PC-9 (cell line): Measurements from ENCODE around the gene FOXN3. TPM values are rescaled to one million over a fixed set of nuclear protein-coding genes. Genes with fewer than 3 reads are reported as not detected.

Experiments
- BruUV-seq: library from RNA; stranded (reverse); fragments of 400-500 nt; replicated peaks from 2 replicates; lab custom pipeline; 2021; lab: Mats Ljungman, UMichigan
- CTCF ChIA-PET: fragments of 300-600 bp; sonication (Branson Sonifier 250); formaldehyde crosslinking; loops from one replicate; lab custom pipeline; 2022; ENCODE audit warnings: antibody characterized with exemption; lab: Charles Lee
- POLR2A ChIA-PET: fragments of 300-600 bp; sonication (Branson Sonifier 250); formaldehyde crosslinking; loops from one replicate; lab custom pipeline; 2022; ENCODE audit warnings: antibody characterized with exemption; ENCODE audit not compliant: unreplicated experiment; lab: Charles Lee
- DNase-seq, 2 experiments: peaks; one replicate each; pipeline versions ENCODE4 v3.0.0 to v3.0.0-alpha.2; 2015 to 2022; ENCODE audit warnings: mixed read lengths in 1 of 2
- H2AFZ ChIP-seq: fragments of 200-600 bp; sonication (generic); 2 replicates; pipeline ENCODE4 v1.8.1; 2017; ENCODE audit warnings: antibody characterized with exemption
- H3F3A ChIP-seq: fragments of 200-600 bp; sonication (generic); 2 replicates; pipeline ENCODE4 v1.8.1; 2017; ENCODE audit warnings: antibody characterized with exemption, mild to moderate bottlenecking, low read depth; ENCODE audit not compliant: insufficient read depth
- H3K27ac ChIP-seq: fragments of 200-600 bp; sonication (generic); 2 replicates; pipeline ENCODE4 v1.6.1; 2016; ENCODE audit warnings: mixed run types
- H3K27me3 ChIP-seq: fragments of 200-600 bp; sonication (generic); 2 replicates; pipeline ENCODE4 v1.6.1; 2016; ENCODE audit warnings: low read depth, mixed run types; ENCODE audit not compliant: insufficient read depth
- H3K36me3 ChIP-seq: fragments of 200-600 bp; sonication (generic); 2 replicates; pipeline ENCODE4 v1.6.1; 2016; ENCODE audit warnings: low read depth, mixed run types
- H3K4me1 ChIP-seq: fragments of 200-600 bp; sonication (generic); replicated peaks from 2 replicates; pipeline ENCODE4 v1.6.1; 2016; ENCODE audit warnings: mixed run types; ENCODE audit not compliant: insufficient read depth
- H3K4me2 ChIP-seq: fragments of 200-600 bp; sonication (generic); 2 replicates; pipeline ENCODE4 v1.6.1; 2017; ENCODE audit warnings: mixed run types
- H3K4me3 ChIP-seq: fragments of 200-600 bp; sonication (generic); 2 replicates; pipeline ENCODE4 v1.6.1; 2016; ENCODE audit warnings: mixed run types
- H3K79me2 ChIP-seq: fragments of 200-600 bp; sonication (generic); 2 replicates; pipeline ENCODE4 v1.6.1; 2017; ENCODE audit warnings: low read depth, mixed run types
- H3K9me2 ChIP-seq: fragments of 200-600 bp; sonication (generic); 2 replicates; pipeline ENCODE4 v1.8.1; 2017; ENCODE audit warnings: mild to moderate bottlenecking; ENCODE audit not compliant: insufficient read depth
- H3K9me3 ChIP-seq: fragments of 200-600 bp; sonication (generic); 2 replicates; pipeline ENCODE4 v1.8.1; 2016; ENCODE audit warnings: low read depth; ENCODE audit not compliant: insufficient read depth
- H4K20me1 ChIP-seq: fragments of 200-600 bp; sonication (generic); 2 replicates; pipeline ENCODE4 v1.8.1; 2017; ENCODE audit not compliant: insufficient read depth
- CTCF ChIP-seq: fragments of 200-600 bp; sonication (generic); conservative IDR thresholded peaks from 2 replicates; pipeline ENCODE4 v1.6.1; 2017; ENCODE audit warnings: mixed run types, antibody characterized with exemption, mild to moderate bottlenecking, moderate library complexity
- EZH2 ChIP-seq: fragments of 200-600 bp; sonication (generic); IDR thresholded peaks from 2 replicates; pipeline ENCODE4 v1.8.0; 2017; ENCODE audit warnings: antibody characterized with exemption, low read depth
- intact Hi-C: fragments of 100-400 bp; cut with micrococcal nuclease; formaldehyde crosslinking; loops from one replicate; pipeline ENCODE4 v1.10.0; 2022; ENCODE audit not compliant: unreplicated experiment
- total RNA-seq: library from RNA; stranded (reverse); gene quantifications from 2 replicates; pipeline ENCODE4 v1.2.3, GENCODE V29; 2021

Gene FOXN3
- total RNA-seq, 1 experiment from 2014 or later = 4.2 TPM

GRCh38 chr14:89123215-89123614 lies 293.8 kb downstream of the FOXN3 start:
- BruUV-seq = no TSS peak

GRCh38 chr14:89121968-89122620 lies 294.9 kb downstream of the FOXN3 start:
- peaks cover 12% of the 10 kb centered on the region; the same call in 1 of the 2 replicates for H3K27me3 ChIP-seq
- TF ChIP-seq EZH2 = no peak
- no peak for TF ChIP-seq CTCF
- ChIA-PET POLR2A (no interaction called here), CTCF (no interaction called here)
- intact Hi-C loops = no loop called here
- no TSS peak for BruUV-seq
- no peak overlapping the region for H2AFZ ChIP-seq
- H3K36me3 ChIP-seq = no peaks in the 10 kb centered on the region
- no peaks in the 10 kb centered on the region for H3K79me2 ChIP-seq
- no peak overlapping the region for H3K27ac ChIP-seq
- no peaks in the 10 kb centered on the region for H3K9me2 ChIP-seq
- H3K4me2 ChIP-seq = no peak overlapping the region
- no peak for DNase-seq
- H3K4me3 ChIP-seq = no peak overlapping the region
- no peaks in the 10 kb centered on the region for H3K4me1 ChIP-seq
- no peaks in the 10 kb centered on the region for H3F3A ChIP-seq
- H3K9me3 ChIP-seq = no peaks in the 10 kb centered on the region
- no peaks in the 10 kb centered on the region for H4K20me1 ChIP-seq

More at GRCh38 chr14:89123215-89123614, 293.8 kb downstream of the FOXN3 start:
- H3K9me3 ChIP-seq = no peaks in the 10 kb centered on the region
- no peaks in the 10 kb centered on the region for H4K20me1 ChIP-seq
- no peak overlapping the region for H3K4me2 ChIP-seq
- peaks cover 12% of the 10 kb centered on the region; the same call in 1 of the 2 replicates for H3K27me3 ChIP-seq
- intact Hi-C loops = no loop called here
- H3K4me1 ChIP-seq = no peaks in the 10 kb centered on the region
- no peak overlapping the region for H3K4me3 ChIP-seq
- H3K36me3 ChIP-seq = no peaks in the 10 kb centered on the region
- no peaks in the 10 kb centered on the region for H3K79me2 ChIP-seq
- H3F3A ChIP-seq = no peaks in the 10 kb centered on the region
- DNase-seq = no peak
- no peaks in the 10 kb centered on the region for H3K9me2 ChIP-seq
- ChIA-PET POLR2A (no interaction called here), CTCF (no interaction called here)
- no peak overlapping the region for H2AFZ ChIP-seq
- H3K27ac ChIP-seq = no peak overlapping the region
- no peak for TF ChIP-seq CTCF
- TF ChIP-seq EZH2 = no peak

- Histone ChIP-seq H3K9me3 (no peaks in the 10 kb centered on the region), H4K20me1 (no peaks in the 10 kb centered on the region), H3K27ac (no peak overlapping the region), H2AFZ (no peak overlapping the region), H3K36me3 (no peaks in the 10 kb centered on the region), H3K4me1 (no peaks in the 10 kb centered on the region), H3F3A (no peaks in the 10 kb centered on the region), H3K4me2 (no peak overlapping the region), H3K9me2 (no peaks in the 10 kb centered on the region), H3K27me3 (peaks cover 20% of the 10 kb centered on the region; the same call in 1 of the 2 replicates), H3K79me2 (no peaks in the 10 kb centered on the region), H3K4me3 (no peak overlapping the region)
- BruUV-seq = no TSS peak
- DNase-seq = no peak
- TF ChIP-seq CTCF (no peak), EZH2 (no peak)
- intact Hi-C loops = no loop called here
- ChIA-PET POLR2A (no interaction called here), CTCF (no interaction called here)
Measured at GRCh38 chr14:89117012-89117411, 300.0 kb downstream of the FOXN3 start.
